ENCODE data around the gene ZNF785.
"Not testable (repeated sequence)": the region's sequence is repeated elsewhere in the genome, so short reads cannot be mapped to it uniquely, and the experiment has no call there.

The ZNF785 gene

GRCh38 chr16:30592871-30593270 is 7.4 kb upstream of the ZNF785 start:
- TF ChIP-seq ZNF384 (IDR thresholded peaks at IDR 0.05) (no peak), PKNOX1 (IDR thresholded peaks at IDR 0.05) (no peak), ELF4 (IDR thresholded peaks at IDR 0.05) (no peak), TARDBP (IDR thresholded peaks at IDR 0.05) (no peak), SP1 (IDR thresholded peaks at IDR 0.05) (no peak), L3MBTL2 (conservative IDR thresholded peaks at IDR 0.05) (no peak), SUZ12 (IDR thresholded peaks at IDR 0.05) (no peak), FOXA1 (IDR thresholded peaks at IDR 0.05) (no peak), FOXM1 (IDR thresholded peaks at IDR 0.05; ENCODE audit: borderline replicate concordance) (no peak), HDGF (IDR thresholded peaks at IDR 0.05; ENCODE audit: borderline replicate concordance) (no peak), LEF1 (IDR thresholded peaks at IDR 0.05; ENCODE audit: borderline replicate concordance) (no peak), ARNT (IDR thresholded peaks at IDR 0.05) (no peak), NFRKB (IDR thresholded peaks at IDR 0.05) (no peak), BHLHE40 (IDR thresholded peaks at IDR 0.05; ENCODE audit: borderline replicate concordance) (no peak)
- DNase-seq (ENCODE audit: extremely low spot score): no peak
- POLR2A ChIA-PET: interaction anchor here (1.1 to 2.1 kb wide), 3 partner anchors 17 to 163 kb away, joined by 4 to 5 read pairs (median 4); partner anchors contain the start of genes DCTPP1, ZNF689 and ZNF764
- CTCF ChIA-PET: interaction anchor here (0.5 to 0.8 kb wide), 2 partner anchors 16 to 163 kb away, joined by 3 to 4 read pairs; partner anchors contain the start of gene DCTPP1

GRCh38 chr16:30590869-30591268 is 5.4 kb upstream of the ZNF785 start:
- ChIA-PET CTCF (interaction anchor here (0.7 kb wide), 1 partner anchor 32 kb away, joined by 3 read pairs; no protein-coding TSS in a partner anchor), POLR2A (interaction anchor here (1.3 kb wide), 1 partner anchor 19 kb away, joined by 8 read pairs; the partner anchor contains the start of gene ZNF688)
- not testable (repeated sequence) for DNase-seq (ENCODE audit: extremely low spot score)

- DNase-seq (ENCODE audit: extremely low spot score); CTCF ChIA-PET; POLR2A ChIA-PET: not testable (repeated sequence)
Measured at GRCh38 chr16:30589582-30589981, 4.1 kb upstream of the ZNF785 start.

GRCh38 chr16:30588651-30589050 is 3.2 kb upstream of the ZNF785 start:
- TF ChIP-seq LEF1 (IDR thresholded peaks at IDR 0.05; ENCODE audit: borderline replicate concordance) (no peak), TARDBP (IDR thresholded peaks at IDR 0.05) (no peak), CTBP1 (IDR thresholded peaks at IDR 0.05; ENCODE audit: borderline replicate concordance) (no peak), FOXA1 (IDR thresholded peaks at IDR 0.05) (no peak), SUZ12 (IDR thresholded peaks at IDR 0.05) (no peak), PKNOX1 (IDR thresholded peaks at IDR 0.05) (no peak), FOXM1 (IDR thresholded peaks at IDR 0.05; ENCODE audit: borderline replicate concordance) (no peak), ZNF384 (IDR thresholded peaks at IDR 0.05) (no peak), HDGF (IDR thresholded peaks at IDR 0.05; ENCODE audit: borderline replicate concordance) (no peak), BHLHE40 (IDR thresholded peaks at IDR 0.05; ENCODE audit: borderline replicate concordance) (no peak), NFRKB (IDR thresholded peaks at IDR 0.05) (no peak), ELF4 (IDR thresholded peaks at IDR 0.05) (no peak), FOXK2 (IDR thresholded peaks at IDR 0.05) (no peak), ARNT (IDR thresholded peaks at IDR 0.05) (no peak), SP1 (IDR thresholded peaks at IDR 0.05) (no peak), L3MBTL2 (conservative IDR thresholded peaks at IDR 0.05) (no peak)
- ChIA-PET CTCF (interaction anchor here (0.6 to 0.7 kb wide), 2 partner anchors 10 to 84 kb away, joined by 3 to 4 read pairs; no protein-coding TSS in a partner anchor), POLR2A (no interaction called here)
- no peak for DNase-seq (ENCODE audit: extremely low spot score)

GRCh38 chr16:30585022-30585399 is 486 bp downstream of the ZNF785 start:
- ChIA-PET POLR2A (interaction anchor here (1.6 kb wide), 1 partner anchor 13 kb away, joined by 5 read pairs; the partner anchor contains the start of gene ZNF688), CTCF (no interaction called here)

GRCh38 chr16:30582611-30583340 is 2.7 kb downstream of the ZNF785 start:
- ChIA-PET CTCF (no interaction called here), POLR2A (interaction anchor here (2.2 kb wide), 1 partner anchor 11 kb away, joined by 11 read pairs; the partner anchor contains the start of gene ZNF688)
- no peak for DNase-seq (ENCODE audit: extremely low spot score)
- TF ChIP-seq BHLHE40 (IDR thresholded peaks at IDR 0.05; ENCODE audit: borderline replicate concordance) (no peak), HDGF (IDR thresholded peaks at IDR 0.05; ENCODE audit: borderline replicate concordance) (no peak), TARDBP (IDR thresholded peaks at IDR 0.05) (no peak), SP1 (IDR thresholded peaks at IDR 0.05) (no peak), SUZ12 (IDR thresholded peaks at IDR 0.05) (no peak), FOXA1 (IDR thresholded peaks at IDR 0.05) (no peak), ARNT (IDR thresholded peaks at IDR 0.05) (no peak), PKNOX1 (IDR thresholded peaks at IDR 0.05) (no peak), ELF4 (IDR thresholded peaks at IDR 0.05) (no peak), FOXM1 (IDR thresholded peaks at IDR 0.05; ENCODE audit: borderline replicate concordance) (no peak)

More at GRCh38 chr16:30585022-30585399, 486 bp downstream of the ZNF785 start:
- TF ChIP-seq ELF4 (IDR thresholded peaks at IDR 0.05) (no peak), FOXK2 (IDR thresholded peaks at IDR 0.05) (no peak), SUZ12 (IDR thresholded peaks at IDR 0.05) (no peak), ARNT (IDR thresholded peaks at IDR 0.05) (no peak), CTBP1 (IDR thresholded peaks at IDR 0.05; ENCODE audit: borderline replicate concordance) (no peak), FOXA1 (IDR thresholded peaks at IDR 0.05) (no peak), FOXM1 (IDR thresholded peaks at IDR 0.05; ENCODE audit: borderline replicate concordance) (no peak), NFRKB (IDR thresholded peaks at IDR 0.05) (no peak), HDGF (IDR thresholded peaks at IDR 0.05; ENCODE audit: borderline replicate concordance) (no peak), TARDBP (IDR thresholded peaks at IDR 0.05) (no peak), BHLHE40 (IDR thresholded peaks at IDR 0.05; ENCODE audit: borderline replicate concordance) (no peak)
- no peak for DNase-seq (ENCODE audit: extremely low spot score)

All from HEK293T (cell line).